ENCODE results near the gene CHMP3. TPM values are rescaled to one million over a fixed set of nuclear protein-coding genes. Genes with fewer than 3 reads are reported as not detected.

The CHMP3 gene
- total and polyA plus RNA-seq, 2 of the 8 experiments (the other 6 are each of a cell fraction or from before 2014, with no cell fraction given) = 11.7 to 21.9 TPM

- Histone ChIP-seq H2BK12ac (ENCODE audit: low read depth, low read length) (no peak overlapping the region), H2AFZ (ENCODE audit: low read length) (no peak overlapping the region), H3K9me3 (ENCODE audit: insufficient read depth in 2 of 2, low read depth in 1 of 2, low read length in 1 of 2) (peaks cover 16 to 24% of the 10 kb centered on the region in 2 experiments), H3K4ac (replicated peaks; ENCODE audit: insufficient read length, low read depth, low read length) (no peak overlapping the region), H3K18ac (ENCODE audit: extremely low read depth, low read length) (no peak overlapping the region), H3K56ac (replicated peaks; ENCODE audit: insufficient read length, low read depth, low read length) (no peak overlapping the region), H3K23me2 (ENCODE audit: low read depth, low read length) (no peaks in the 10 kb centered on the region), H4K5ac (ENCODE audit: insufficient read length, low read depth, low read length) (no peak overlapping the region), H2BK5ac (ENCODE audit: low read depth, low read length) (no peak overlapping the region), H4K20me1 (replicated peaks in 1 of 2; ENCODE audit: control insufficient read depth in 1 of 2, insufficient read depth in 2 of 2, low read length in 2 of 2) (no peaks in the 10 kb centered on the region), H3K79me2 (ENCODE audit: control insufficient read depth in 1 of 2, insufficient read depth in 2 of 2, low read length in 2 of 2) (no peaks in the 10 kb centered on the region), H3K23ac (ENCODE audit: insufficient read length) (no peak overlapping the region), H2BK15ac (ENCODE audit: low read length) (no peak overlapping the region), H3K36me3 (ENCODE audit: control insufficient read depth in 2 of 4, insufficient read depth in 4 of 4, low read length in 3 of 4) (peaks cover 0 to 51% (median 13%) of the 10 kb centered on the region in 4 experiments; a peak in 6 of 8 replicates), H3K4me1 (replicated peaks in 1 of 4; ENCODE audit: control insufficient read depth in 3 of 4, insufficient read depth in 4 of 4, low read length in 3 of 4) (no peaks in the 10 kb centered on the region), H3K4me2 (ENCODE audit: insufficient read depth in 1 of 2, low read depth in 2 of 2, low read length in 2 of 2) (no peak overlapping the region), H2BK20ac (ENCODE audit: low read length) (no peak overlapping the region), H3K79me1 (ENCODE audit: low read depth, low read length) (no peaks in the 10 kb centered on the region), H3K9ac (replicated peaks in 1 of 4; ENCODE audit: extremely low read depth in 1 of 4, low read depth in 3 of 4, low read length in 3 of 4) (no peak overlapping the region), H3K14ac (ENCODE audit: insufficient read length) (no peak overlapping the region), H4K8ac (ENCODE audit: extremely low read depth, insufficient read depth, low read length) (no peak overlapping the region), H4K91ac (replicated peaks; ENCODE audit: insufficient read length, low read length) (no peak overlapping the region), H2AK5ac (ENCODE audit: low read depth, low read length) (no peak overlapping the region), H3K27me3 (replicated peaks in 1 of 4; ENCODE audit: control insufficient read depth in 3 of 4, extremely low read depth in 1 of 4, insufficient read depth in 3 of 4, low read length in 3 of 4) (no peaks in the 10 kb centered on the region), H3K4me3 (ENCODE audit: extremely low read depth in 1 of 4, insufficient read depth in 2 of 4, low read depth in 3 of 4, low read length in 4 of 4) (no peak overlapping the region), H2BK120ac (replicated peaks; ENCODE audit: low read depth, low read length) (no peak overlapping the region), H3K27ac (ENCODE audit: low read depth, low read length) (no peak overlapping the region)
- ChIA-PET CTCF (ENCODE audit: partially characterized antibody) (no interaction called here), POLR2A (ENCODE audit: partially characterized antibody) (no interaction called here)
- 79% methylated on average over 6 of the region's 6 CpGs; no CpG with 5 or more reads in 1 of the 2 experiments for WGBS, 2 experiments (ENCODE audit: extremely low coverage in 1 of 2, insufficient coverage in 1 of 2, insufficient read length in 1 of 2, insufficient replicate concordance in 2 of 2, low coverage in 1 of 2, low lambda C conversion rate in 2 of 2, missing lambda C conversion rate in 1 of 2)
- FAIRE-seq (no peak), DNase-seq (ENCODE audit: low read depth in 1 of 2, low spot score in 2 of 2) (no peak)
- TF ChIP-seq ZNF274 (IDR thresholded peaks at IDR 0.05; ENCODE audit: borderline replicate concordance, extremely low read depth, low read length) (no peak), HDAC6 (IDR thresholded peaks at IDR 0.05; ENCODE audit: low read depth, low read length) (no peak), SUZ12 (IDR thresholded peaks at IDR 0.05; ENCODE audit: low read length) (no peak), CBX8 (IDR thresholded peaks at IDR 0.05; ENCODE audit: borderline replicate concordance, low read depth, low read length) (no peak), POLR2A (IDR thresholded peaks at IDR 0.05; ENCODE audit: control extremely low read depth in 1 of 2, low read depth in 2 of 2, low read length in 2 of 2) (no peak), POU5F1 (IDR thresholded peaks at IDR 0.05; ENCODE audit: low read depth, low read length) (no peak), MAX (IDR thresholded peaks at IDR 0.05) (no peak), RAD21 (IDR thresholded peaks at IDR 0.05 in 1 of 2, conservative IDR thresholded peaks at IDR 0.05 in 1 of 2; ENCODE audit: low read depth in 2 of 2, low read length in 2 of 2) (no peak), CTCF (IDR thresholded peaks at IDR 0.05; ENCODE audit: control extremely low read depth in 1 of 3, insufficient read depth in 1 of 3, low read depth in 1 of 3, low read length in 3 of 3) (no peak), GABPA (IDR thresholded peaks at IDR 0.05; ENCODE audit: borderline replicate concordance, insufficient read depth, low read length) (no peak), TAF1 (IDR thresholded peaks at IDR 0.05; ENCODE audit: low read depth, low read length) (no peak), CBX5 (IDR thresholded peaks at IDR 0.05; ENCODE audit: low read depth, low read length) (no peak)
Measured at GRCh38 chr2:86499326-86499725, 63.9 kb downstream of the CHMP3 start.

Data from H1 (cell line).